ENCODE measurements around the gene USP16. TPM values are rescaled to one million over a fixed set of nuclear protein-coding genes. Genes with fewer than 3 reads are reported as not detected.

USP16 gene
- total and polyA plus RNA-seq, 2 of the 13 experiments (the other 11 are each of a cell fraction or from before 2014, with no cell fraction given), result 16.5 to 46.9 TPM

DNA sequence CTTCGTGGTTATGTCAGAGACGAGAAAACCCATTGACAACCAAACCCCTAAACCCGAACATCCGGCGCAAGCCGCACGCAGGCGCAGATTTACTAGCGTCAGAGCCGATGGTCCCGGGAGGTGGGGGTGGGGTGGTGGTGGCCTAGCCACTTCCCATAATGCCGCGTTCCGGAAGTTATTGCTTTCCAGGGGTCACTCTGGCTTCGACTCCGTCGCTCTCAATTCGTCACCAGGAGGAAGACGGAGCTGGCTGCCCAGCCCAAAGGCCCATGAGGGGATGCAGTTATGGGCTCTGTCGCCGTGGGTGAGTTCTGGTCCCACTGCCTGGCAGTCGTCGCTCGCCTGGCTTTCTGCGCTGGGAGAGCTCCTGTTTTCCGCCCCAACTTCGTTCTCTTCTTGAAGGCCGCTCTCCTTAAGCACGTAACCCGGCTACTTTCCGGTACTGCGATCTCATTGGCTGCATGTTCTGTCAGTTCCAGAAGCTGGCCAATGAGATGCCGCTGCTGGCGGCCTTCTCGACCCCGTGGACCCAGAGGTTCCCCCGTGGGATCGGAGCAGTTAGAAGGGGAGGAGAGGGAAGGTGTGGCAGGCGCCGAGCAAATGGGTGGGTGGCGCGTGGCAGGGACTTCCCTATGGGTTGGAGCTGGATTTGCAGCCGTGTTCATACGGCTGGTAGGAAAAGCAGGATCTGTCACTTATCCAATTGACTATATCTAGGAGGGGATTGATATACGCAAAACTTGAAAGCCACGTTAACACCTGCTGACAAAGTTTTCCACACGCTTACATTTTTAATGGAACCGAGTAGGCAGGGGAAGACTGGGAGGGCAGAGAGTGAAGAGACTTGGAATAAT, at the start of gene USP16 (continued):
- TF ChIP-seq, protein P1, sequence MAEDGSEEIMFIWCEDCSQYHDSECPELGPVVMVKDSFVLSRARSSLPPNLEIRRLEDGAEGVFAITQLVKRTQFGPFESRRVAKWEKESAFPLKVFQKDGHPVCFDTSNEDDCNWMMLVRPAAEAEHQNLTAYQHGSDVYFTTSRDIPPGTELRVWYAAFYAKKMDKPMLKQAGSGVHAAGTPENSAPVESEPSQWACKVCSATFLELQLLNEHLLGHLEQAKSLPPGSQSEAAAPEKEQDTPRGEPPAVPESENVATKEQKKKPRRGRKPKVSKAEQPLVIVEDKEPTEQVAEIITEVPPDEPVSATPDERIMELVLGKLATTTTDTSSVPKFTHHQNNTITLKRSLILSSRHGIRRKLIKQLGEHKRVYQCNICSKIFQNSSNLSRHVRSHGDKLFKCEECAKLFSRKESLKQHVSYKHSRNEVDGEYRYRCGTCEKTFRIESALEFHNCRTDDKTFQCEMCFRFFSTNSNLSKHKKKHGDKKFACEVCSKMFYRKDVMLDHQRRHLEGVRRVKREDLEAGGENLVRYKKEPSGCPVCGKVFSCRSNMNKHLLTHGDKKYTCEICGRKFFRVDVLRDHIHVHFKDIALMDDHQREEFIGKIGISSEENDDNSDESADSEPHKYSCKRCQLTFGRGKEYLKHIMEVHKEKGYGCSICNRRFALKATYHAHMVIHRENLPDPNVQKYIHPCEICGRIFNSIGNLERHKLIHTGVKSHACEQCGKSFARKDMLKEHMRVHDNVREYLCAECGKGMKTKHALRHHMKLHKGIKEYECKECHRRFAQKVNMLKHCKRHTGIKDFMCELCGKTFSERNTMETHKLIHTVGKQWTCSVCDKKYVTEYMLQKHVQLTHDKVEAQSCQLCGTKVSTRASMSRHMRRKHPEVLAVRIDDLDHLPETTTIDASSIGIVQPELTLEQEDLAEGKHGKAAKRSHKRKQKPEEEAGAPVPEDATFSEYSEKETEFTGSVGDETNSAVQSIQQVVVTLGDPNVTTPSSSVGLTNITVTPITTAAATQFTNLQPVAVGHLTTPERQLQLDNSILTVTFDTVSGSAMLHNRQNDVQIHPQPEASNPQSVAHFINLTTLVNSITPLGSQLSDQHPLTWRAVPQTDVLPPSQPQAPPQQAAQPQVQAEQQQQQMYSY (CRISPR knock-in tag; IDR thresholded peaks at IDR 0.05), result peak; percentile 86
- TF ChIP-seq, protein P2, sequence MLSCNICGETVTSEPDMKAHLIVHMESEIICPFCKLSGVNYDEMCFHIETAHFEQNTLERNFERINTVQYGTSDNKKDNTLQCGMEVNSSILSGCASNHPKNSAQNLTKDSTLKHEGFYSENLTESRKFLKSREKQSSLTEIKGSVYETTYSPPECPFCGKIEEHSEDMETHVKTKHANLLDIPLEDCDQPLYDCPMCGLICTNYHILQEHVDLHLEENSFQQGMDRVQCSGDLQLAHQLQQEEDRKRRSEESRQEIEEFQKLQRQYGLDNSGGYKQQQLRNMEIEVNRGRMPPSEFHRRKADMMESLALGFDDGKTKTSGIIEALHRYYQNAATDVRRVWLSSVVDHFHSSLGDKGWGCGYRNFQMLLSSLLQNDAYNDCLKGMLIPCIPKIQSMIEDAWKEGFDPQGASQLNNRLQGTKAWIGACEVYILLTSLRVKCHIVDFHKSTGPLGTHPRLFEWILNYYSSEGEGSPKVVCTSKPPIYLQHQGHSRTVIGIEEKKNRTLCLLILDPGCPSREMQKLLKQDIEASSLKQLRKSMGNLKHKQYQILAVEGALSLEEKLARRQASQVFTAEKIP (CRISPR knock-in tag; IDR thresholded peaks at IDR 0.05; ENCODE audit: borderline replicate concordance), result no peak
- TF ChIP-seq MXD3 (CRISPR knock-in tag; IDR thresholded peaks at IDR 0.05), result peak; percentile 76; the same call in 1 of the 2 replicates
- TF ChIP-seq MTA1 (CRISPR knock-in tag; IDR thresholded peaks at IDR 0.05; ENCODE audit: borderline replicate concordance), result no peak
- TF ChIP-seq, protein P3, sequence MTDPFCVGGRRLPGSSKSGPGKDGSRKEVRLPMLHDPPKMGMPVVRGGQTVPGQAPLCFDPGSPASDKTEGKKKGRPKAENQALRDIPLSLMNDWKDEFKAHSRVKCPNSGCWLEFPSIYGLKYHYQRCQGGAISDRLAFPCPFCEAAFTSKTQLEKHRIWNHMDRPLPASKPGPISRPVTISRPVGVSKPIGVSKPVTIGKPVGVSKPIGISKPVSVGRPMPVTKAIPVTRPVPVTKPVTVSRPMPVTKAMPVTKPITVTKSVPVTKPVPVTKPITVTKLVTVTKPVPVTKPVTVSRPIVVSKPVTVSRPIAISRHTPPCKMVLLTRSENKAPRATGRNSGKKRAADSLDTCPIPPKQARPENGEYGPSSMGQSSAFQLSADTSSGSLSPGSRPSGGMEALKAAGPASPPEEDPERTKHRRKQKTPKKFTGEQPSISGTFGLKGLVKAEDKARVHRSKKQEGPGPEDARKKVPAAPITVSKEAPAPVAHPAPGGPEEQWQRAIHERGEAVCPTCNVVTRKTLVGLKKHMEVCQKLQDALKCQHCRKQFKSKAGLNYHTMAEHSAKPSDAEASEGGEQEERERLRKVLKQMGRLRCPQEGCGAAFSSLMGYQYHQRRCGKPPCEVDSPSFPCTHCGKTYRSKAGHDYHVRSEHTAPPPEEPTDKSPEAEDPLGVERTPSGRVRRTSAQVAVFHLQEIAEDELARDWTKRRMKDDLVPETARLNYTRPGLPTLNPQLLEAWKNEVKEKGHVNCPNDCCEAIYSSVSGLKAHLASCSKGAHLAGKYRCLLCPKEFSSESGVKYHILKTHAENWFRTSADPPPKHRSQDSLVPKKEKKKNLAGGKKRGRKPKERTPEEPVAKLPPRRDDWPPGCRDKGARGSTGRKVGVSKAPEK (CRISPR knock-in tag; IDR thresholded peaks at IDR 0.05; ENCODE audit: borderline replicate concordance), result no peak
- no peak for TF ChIP-seq CEBPG (CRISPR knock-in tag; IDR thresholded peaks at IDR 0.05)
- TF ChIP-seq SMC3 (IDR thresholded peaks at IDR 0.05; ENCODE audit: low read length), result no peak
- TF ChIP-seq, protein P4, sequence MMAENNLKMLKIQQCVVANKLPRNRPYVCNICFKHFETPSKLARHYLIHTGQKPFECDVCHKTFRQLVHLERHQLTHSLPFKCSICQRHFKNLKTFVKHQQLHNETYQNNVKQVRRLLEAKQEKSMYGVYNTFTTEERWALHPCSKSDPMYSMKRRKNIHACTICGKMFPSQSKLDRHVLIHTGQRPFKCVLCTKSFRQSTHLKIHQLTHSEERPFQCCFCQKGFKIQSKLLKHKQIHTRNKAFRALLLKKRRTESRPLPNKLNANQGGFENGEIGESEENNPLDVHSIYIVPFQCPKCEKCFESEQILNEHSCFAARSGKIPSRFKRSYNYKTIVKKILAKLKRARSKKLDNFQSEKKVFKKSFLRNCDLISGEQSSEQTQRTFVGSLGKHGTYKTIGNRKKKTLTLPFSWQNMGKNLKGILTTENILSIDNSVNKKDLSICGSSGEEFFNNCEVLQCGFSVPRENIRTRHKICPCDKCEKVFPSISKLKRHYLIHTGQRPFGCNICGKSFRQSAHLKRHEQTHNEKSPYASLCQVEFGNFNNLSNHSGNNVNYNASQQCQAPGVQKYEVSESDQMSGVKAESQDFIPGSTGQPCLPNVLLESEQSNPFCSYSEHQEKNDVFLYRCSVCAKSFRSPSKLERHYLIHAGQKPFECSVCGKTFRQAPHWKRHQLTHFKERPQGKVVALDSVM (CRISPR knock-in tag; IDR thresholded peaks at IDR 0.05), result no peak
- TF ChIP-seq SCMH1 (CRISPR knock-in tag; IDR thresholded peaks at IDR 0.05; ENCODE audit: borderline replicate concordance), result no peak
- no peak for TF ChIP-seq EHMT2 (IDR thresholded peaks at IDR 0.05; ENCODE audit: borderline replicate concordance, low read depth, low read length)
- TF ChIP-seq AHR (CRISPR knock-in tag; IDR thresholded peaks at IDR 0.05), result peak; percentile 82; the same call in 1 of the 2 replicates
- TF ChIP-seq MED13 (CRISPR knock-in tag; IDR thresholded peaks at IDR 0.05), result peak; percentile 44; the same call in 1 of the 2 replicates
- TF ChIP-seq CEBPB (IDR thresholded peaks at IDR 0.05; ENCODE audit: borderline replicate concordance, low read depth, low read length), result no peak
- no peak for TF ChIP-seq CHD4 (IDR thresholded peaks at IDR 0.05; ENCODE audit: borderline replicate concordance, low read length)
- TF ChIP-seq ZBTB1 (CRISPR knock-in tag; IDR thresholded peaks at IDR 0.05; ENCODE audit: borderline replicate concordance), result no peak
- TF ChIP-seq ZNF605 (CRISPR knock-in tag; IDR thresholded peaks at IDR 0.05), result peak; percentile 13; the same call in 1 of the 2 replicates

Measured in HepG2 (cell line).